ENCODE measurements around the gene MTRF1L. TPM values are rescaled to one million over a fixed set of nuclear protein-coding genes. Genes with fewer than 3 reads are reported as not detected.
"Not testable (repeated sequence)": the region's sequence is repeated elsewhere in the genome, so short reads cannot be mapped to it uniquely, and the experiment has no call there.

The MTRF1L gene
- total and polyA plus RNA-seq, 10 donors, result 9.6 to 56.4 (median 26.1) TPM

GRCh38 chr6:153013438-153013837 lies 10.9 kb upstream of the MTRF1L start:
- Histone ChIP-seq H3K4me1 (peaks cover 0 to 5% (median 0%) of the 10 kb centered on the region in 6 donors), H3K36me3 (no peaks in the 10 kb centered on the region), H3K27ac (no peak overlapping the region), H3K4me3 (no peak overlapping the region), H3K9me3 (no peaks in the 10 kb centered on the region), H3K27me3 (replicated peaks in 1 of 7) (peaks cover 0 to 9% (median 0%) of the 10 kb centered on the region in 7 donors)
- TF ChIP-seq POLR2AphosphoS5 (IDR thresholded peaks at IDR 0.05) (no peak), POLR2A (IDR thresholded peaks at IDR 0.05) (no peak)
- TF ChIP-seq, protein P1, sequence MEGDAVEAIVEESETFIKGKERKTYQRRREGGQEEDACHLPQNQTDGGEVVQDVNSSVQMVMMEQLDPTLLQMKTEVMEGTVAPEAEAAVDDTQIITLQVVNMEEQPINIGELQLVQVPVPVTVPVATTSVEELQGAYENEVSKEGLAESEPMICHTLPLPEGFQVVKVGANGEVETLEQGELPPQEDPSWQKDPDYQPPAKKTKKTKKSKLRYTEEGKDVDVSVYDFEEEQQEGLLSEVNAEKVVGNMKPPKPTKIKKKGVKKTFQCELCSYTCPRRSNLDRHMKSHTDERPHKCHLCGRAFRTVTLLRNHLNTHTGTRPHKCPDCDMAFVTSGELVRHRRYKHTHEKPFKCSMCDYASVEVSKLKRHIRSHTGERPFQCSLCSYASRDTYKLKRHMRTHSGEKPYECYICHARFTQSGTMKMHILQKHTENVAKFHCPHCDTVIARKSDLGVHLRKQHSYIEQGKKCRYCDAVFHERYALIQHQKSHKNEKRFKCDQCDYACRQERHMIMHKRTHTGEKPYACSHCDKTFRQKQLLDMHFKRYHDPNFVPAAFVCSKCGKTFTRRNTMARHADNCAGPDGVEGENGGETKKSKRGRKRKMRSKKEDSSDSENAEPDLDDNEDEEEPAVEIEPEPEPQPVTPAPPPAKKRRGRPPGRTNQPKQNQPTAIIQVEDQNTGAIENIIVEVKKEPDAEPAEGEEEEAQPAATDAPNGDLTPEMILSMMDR (IDR thresholded peaks at IDR 0.05 in 8 of 11, conservative IDR thresholded peaks at IDR 0.05 in 3 of 11), result no peak
- WGBS, 5 donors, result 41 to 53% (median 44%) methylated on average over 2 of the region's 2 CpGs
- intact Hi-C loops (cut with DNase I; ENCODE audit: low total_unique reads), result no loop called here
- no peak for DNase-seq

GRCh38 chr6:153012856-153013255 lies 10.3 kb upstream of the MTRF1L start:
- Histone ChIP-seq H3K4me1 (peaks cover 0 to 5% (median 0%) of the 10 kb centered on the region in 6 donors), H3K9me3 (no peaks in the 10 kb centered on the region), H3K4me3 (no peak overlapping the region), H3K27me3 (replicated peaks in 1 of 7) (peaks cover 0 to 9% (median 0%) of the 10 kb centered on the region in 7 donors), H3K27ac (no peak overlapping the region), H3K36me3 (no peaks in the 10 kb centered on the region)
- TF ChIP-seq, protein P1 (IDR thresholded peaks at IDR 0.05 in 8 of 11, conservative IDR thresholded peaks at IDR 0.05 in 3 of 11), result no peak
- no peak for TF ChIP-seq POLR2A (IDR thresholded peaks at IDR 0.05)
- no peak for TF ChIP-seq POLR2AphosphoS5 (IDR thresholded peaks at IDR 0.05)
- intact Hi-C loops (cut with DNase I; ENCODE audit: low total_unique reads), result no loop called here
- 62 to 88% (median 82%) methylated on average over 6 of the region's 6 CpGs for WGBS, 5 donors
- no peak for DNase-seq

DNA sequence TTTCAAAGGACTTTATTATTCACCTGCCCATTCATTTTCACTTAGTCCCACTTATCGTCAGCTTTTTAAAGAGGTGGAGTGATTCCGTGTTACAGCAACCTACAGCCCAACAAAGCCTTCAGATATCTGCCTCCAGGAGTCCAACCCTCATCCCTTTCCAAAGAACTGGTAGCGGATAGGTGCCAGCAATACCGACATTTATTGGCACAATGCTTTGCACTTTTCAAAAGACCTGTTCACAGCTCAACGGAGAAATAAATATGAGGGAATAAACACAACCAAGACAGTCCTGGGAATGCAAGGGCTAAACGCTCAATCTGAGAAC lies 819 bp upstream of the MTRF1L start:
- peak overlapping the region; percentile 59 to 80 (median 70) for H3K4me3 ChIP-seq
- TF ChIP-seq, protein P1 (IDR thresholded peaks at IDR 0.05 in 8 of 11, conservative IDR thresholded peaks at IDR 0.05 in 3 of 11), result no peak
- TF ChIP-seq POLR2A (IDR thresholded peaks at IDR 0.05), result no peak
- TF ChIP-seq POLR2AphosphoS5 (IDR thresholded peaks at IDR 0.05), result no peak
- peaks cover 21 to 59% (median 47%) of the 10 kb centered on the region in 6 donors for H3K4me1 ChIP-seq
- DNase-seq, result no peak
- H3K9me3 ChIP-seq, result no peaks in the 10 kb centered on the region
- H3K36me3 ChIP-seq, result peaks cover 0 to 18% (median 3%) of the 10 kb centered on the region in 6 donors
- H3K27me3 ChIP-seq (replicated peaks in 1 of 7), result no peaks in the 10 kb centered on the region
- peak overlapping the region; percentile 84 to 93 (median 90) for H3K27ac ChIP-seq
- intact Hi-C loops (cut with DNase I; ENCODE audit: low total_unique reads), result no loop called here
- 2 to 4% (median 3%) methylated on average over 6 of the region's 6 CpGs for WGBS, 5 donors

- no peaks in the 10 kb centered on the region for H3K9me3 ChIP-seq
- peak overlapping the region; percentile 84 to 93 (median 90) for H3K27ac ChIP-seq
- H3K4me1 ChIP-seq, result peaks cover 21 to 72% (median 48%) of the 10 kb centered on the region in 6 donors
- peak; percentile 81 for DNase-seq
- no peaks in the 10 kb centered on the region for H3K27me3 ChIP-seq (replicated peaks in 1 of 7)
- H3K4me3 ChIP-seq, result peak overlapping the region; percentile 59 to 80 (median 70)
- H3K36me3 ChIP-seq, result peaks cover 0 to 31% (median 13%) of the 10 kb centered on the region in 6 donors
- TF ChIP-seq, protein P1 (IDR thresholded peaks at IDR 0.05 in 8 of 11, conservative IDR thresholded peaks at IDR 0.05 in 3 of 11), result no peak
- TF ChIP-seq POLR2AphosphoS5 (IDR thresholded peaks at IDR 0.05) (no peak), POLR2A (IDR thresholded peaks at IDR 0.05) (no peak)
- intact Hi-C loops (cut with DNase I; ENCODE audit: low total_unique reads), result no loop called here
- WGBS, 5 donors, result 4 to 8% (median 6%) methylated on average over 21 to 25 of the region's 31 CpGs
Observed at GRCh38 chr6:153001767-153002612, 519 bp downstream of the MTRF1L start.

DNA sequence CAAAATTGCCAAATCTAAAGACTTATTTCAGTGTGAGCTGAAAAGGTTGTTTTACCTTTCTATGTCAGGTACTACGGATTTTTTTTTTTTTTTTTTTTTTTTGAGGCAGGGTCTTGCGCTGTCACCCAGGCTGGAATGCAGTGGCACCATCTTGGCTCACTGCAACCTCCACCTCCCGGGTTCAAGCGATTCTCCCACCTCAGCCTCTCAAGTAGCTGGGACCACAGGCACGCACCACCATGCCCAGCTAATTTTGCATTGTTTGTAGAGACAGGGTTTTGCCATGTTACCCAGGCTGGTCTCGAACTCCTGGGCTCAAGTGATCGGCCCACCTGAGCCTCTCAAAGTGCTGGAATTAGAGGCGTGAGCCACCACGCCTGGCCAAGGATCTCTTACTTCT lies 1.7 kb downstream of the MTRF1L start:
- H3K9me3 ChIP-seq; intact Hi-C loops (cut with DNase I; ENCODE audit: low total_unique reads); H3K27me3 ChIP-seq (replicated peaks in 1 of 7): not testable (repeated sequence)
- peaks cover 0 to 43% (median 19%) of the 10 kb centered on the region in 6 donors for H3K36me3 ChIP-seq
- 90 to 93% (median 92%) methylated on average over 9 of the region's 9 CpGs for WGBS, 5 donors
- H3K4me1 ChIP-seq, result peaks cover 21 to 84% (median 51%) of the 10 kb centered on the region in 6 donors
- H3K4me3 ChIP-seq, result peak overlapping the region in 5 of 8 donors; percentile 59 to 80 (median 71)
- peak overlapping the region in 4 of 8 donors; percentile 6 to 93 (median 88) for H3K27ac ChIP-seq
- DNase-seq, result peak; percentile 61

Measured in spleen (tissue), 11 donors.